HG03066 (cell line): ENCODE measurements around the gene TCOF1.
"Not testable (repeated sequence)": the region's sequence is repeated elsewhere in the genome, so short reads cannot be mapped to it uniquely, and the experiment has no call there.

Source experiments
- ATAC-seq: cut with Tn5 transposase; IDR thresholded peaks from one replicate; pipeline ENCODE4 v1.9.1; 2021; ENCODE audit warnings: low read depth; ENCODE audit not compliant: unreplicated experiment

Gene TCOF1

DNA sequence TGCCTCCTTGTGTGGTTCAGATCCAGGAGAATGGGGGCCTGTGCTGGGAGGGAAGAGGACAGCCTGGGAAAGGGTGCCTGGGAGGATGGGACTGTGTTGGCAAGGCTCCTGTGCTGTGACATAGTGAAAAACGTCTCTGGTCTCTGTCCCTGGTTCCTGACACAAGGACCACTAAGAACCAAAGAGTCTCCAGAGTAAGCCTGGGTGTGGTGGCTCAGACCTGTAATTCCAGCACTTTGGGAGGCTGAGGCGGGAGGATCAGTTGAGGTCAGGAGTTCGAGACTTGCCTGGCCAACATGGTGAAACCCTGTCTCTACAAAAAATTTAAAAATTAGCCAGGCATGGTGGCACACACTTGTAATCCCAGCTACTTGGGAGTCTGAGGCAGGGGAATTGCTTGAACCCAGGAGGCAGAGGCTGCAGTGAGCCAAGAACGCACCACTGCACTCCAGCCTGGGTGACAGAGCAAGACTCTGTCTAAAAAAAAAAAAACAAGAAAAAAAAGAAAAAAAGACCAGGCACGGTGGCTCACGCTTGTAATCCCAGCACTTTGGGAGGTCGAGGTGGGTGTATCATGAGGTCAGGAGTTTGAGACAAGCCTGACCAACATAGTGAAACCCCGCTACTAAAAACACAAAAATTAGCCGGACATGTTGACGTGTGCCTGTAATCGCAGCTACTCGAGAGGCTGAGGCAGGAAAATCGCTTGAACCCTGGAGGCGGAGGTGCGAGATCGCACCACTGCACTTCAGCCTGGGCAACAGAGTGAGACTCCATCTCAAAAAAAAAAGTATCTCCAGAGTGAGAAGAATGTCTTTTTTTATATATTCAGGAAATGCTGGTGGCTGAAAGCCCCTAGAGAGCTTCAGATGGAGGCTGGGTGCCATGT, 56.6 kb downstream of the TCOF1 start:
- not testable (repeated sequence) for ATAC-seq

DNA sequence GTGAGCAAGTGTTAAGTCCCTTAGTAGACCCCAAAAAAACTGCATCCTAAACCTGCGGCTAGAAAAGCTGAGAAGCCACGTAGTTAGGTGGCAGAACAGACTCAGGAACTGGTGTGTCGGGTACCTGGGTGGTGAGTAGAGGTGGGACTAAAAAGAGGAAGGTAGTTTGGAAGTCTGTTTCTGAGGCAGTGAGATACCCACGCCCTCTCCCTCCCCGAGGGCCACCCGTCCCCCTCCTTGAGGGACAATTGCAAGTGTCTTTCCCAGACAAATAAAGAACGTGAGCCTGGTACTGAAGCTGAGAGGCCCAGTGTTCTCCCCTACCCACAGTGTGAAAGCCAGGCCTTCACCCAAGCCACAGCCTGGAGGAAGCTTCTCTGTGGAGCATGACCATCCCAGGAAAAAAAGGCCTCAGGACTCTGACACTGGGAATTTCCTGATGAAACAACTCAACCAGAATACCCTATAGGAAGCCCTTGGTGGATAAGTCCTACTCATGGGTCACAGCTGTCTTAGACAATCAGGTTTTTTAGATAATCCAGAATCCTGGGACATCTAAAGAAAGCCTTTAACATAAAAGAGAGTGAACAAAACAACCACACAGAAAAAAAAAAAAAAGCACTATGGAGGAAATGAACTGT, 62.3 kb downstream of the TCOF1 start:
- ATAC-seq, result no peak

DNA sequence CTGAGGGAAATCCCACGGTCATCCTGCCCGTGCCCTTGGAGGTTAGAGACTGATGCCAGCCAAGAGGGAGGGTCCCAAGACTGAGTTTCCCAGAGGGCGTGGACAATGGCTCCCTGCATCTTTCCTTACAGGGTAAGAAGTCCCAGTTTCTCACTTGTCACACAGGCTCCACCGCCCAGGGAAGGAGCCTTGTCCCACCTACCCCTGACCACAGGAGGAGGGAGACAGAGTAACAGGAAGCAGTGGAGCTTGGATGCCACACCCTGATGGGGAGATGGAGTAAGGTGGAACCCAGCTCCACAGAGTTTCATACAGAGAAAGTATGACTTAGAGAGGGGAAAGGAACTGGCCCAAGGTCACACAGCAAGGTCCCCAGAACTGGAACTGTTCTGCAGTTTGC, 64.6 kb downstream of the TCOF1 start:
- no peak for ATAC-seq

GRCh38 chr5:150422758-150423157, 65.3 kb downstream of the TCOF1 start:
- no peak for ATAC-seq

GRCh38 chr5:150426165-150426564, 68.7 kb downstream of the TCOF1 start:
- not testable (repeated sequence) for ATAC-seq

- ATAC-seq, result no peak
Measured at GRCh38 chr5:150428106-150428876, 70.8 kb downstream of the TCOF1 start.

GRCh38 chr5:150428978-150429377, 71.5 kb downstream of the TCOF1 start:
- no peak for ATAC-seq

GRCh38 chr5:150429410-150429873, 71.9 kb downstream of the TCOF1 start:
- peak; percentile 70 for ATAC-seq

DNA sequence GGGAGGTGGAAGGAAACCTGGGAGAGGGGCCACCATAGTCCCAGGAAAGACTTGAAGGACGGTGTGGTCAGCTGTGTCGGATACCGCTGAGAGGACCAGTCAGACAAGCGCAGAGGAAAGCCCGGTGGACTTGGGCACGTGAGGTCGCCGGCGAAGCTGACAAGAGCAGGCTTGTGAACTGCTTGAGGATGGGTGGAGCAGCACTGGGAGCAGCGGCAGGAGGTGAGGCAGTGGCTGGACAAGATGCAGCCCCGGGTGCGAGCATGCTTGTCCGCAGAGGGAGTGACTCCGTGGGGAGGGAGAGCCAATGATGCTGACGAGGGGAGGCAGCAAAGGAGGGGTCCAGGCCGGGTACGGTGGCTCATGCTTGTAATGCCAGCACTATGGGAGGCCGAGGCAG, 73.6 kb downstream of the TCOF1 start:
- no peak for ATAC-seq

DNA sequence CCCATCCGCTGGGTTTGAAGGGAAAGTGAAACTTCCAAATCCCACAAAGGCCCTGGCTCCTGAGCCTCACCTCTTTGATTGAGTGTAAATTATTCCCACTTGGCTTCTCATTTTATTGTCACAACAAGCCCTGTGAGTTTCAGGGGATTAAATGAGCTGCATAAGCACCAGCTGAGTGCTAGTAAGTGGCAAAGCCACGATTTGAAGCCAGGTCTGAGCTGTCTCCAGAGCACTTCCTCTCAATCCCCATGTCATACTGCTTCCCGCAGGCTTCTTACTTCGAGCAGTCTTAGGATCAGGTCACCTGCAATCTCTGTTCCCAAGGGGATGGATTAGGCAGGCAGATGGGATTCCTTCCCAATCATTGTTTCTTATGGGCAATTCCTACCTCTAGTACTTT, 74.1 kb downstream of the TCOF1 start:
- ATAC-seq, result no peak

DNA sequence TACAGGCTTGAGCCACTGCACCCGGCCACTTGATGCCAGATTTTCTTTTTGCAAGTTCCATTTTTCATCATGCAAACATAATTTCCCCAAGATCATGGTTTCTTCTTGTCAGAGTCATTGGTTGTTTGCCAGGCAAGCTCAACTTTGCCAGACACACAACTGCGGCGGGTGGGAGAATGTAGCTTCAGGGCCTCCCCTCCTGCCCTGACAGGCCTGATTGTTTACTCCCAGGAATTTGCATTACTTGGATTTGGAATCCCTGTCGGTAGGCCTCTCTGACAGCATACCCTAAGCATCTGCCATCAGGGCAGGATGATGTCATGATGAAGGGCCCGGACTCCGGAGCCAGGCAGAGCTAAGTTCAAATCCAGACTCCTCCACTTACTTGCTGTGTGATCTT, 77.0 kb downstream of the TCOF1 start:
- ATAC-seq, result no peak

DNA sequence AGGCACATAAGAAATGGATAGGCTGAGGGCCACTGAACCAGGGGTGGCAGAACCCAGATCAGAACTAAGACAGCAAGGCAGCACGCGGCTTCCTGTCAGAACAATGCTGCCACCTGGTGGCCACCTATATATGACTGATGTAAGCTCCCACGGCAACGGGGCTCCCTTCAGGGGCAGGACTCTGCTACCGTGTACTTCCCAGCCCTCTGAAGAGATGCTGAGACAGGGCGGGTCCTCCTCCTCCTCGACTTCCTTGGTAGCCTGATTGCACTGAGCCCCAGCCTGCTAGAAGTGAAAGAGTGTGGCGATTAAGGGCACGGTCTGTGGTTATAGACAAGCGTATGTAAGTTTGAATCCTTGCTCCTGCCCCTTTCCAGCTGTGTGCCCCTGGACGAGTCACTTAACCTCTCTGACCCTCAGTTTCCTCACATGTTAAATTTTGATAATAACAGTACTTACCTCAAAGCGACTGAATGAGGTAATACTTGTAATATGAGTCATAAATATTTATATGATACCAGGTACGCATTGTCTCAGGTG, 78.7 kb downstream of the TCOF1 start:
- peak; percentile 88 for ATAC-seq

GRCh38 chr5:150438873-150439546, 81.5 kb downstream of the TCOF1 start:
- no peak for ATAC-seq

DNA sequence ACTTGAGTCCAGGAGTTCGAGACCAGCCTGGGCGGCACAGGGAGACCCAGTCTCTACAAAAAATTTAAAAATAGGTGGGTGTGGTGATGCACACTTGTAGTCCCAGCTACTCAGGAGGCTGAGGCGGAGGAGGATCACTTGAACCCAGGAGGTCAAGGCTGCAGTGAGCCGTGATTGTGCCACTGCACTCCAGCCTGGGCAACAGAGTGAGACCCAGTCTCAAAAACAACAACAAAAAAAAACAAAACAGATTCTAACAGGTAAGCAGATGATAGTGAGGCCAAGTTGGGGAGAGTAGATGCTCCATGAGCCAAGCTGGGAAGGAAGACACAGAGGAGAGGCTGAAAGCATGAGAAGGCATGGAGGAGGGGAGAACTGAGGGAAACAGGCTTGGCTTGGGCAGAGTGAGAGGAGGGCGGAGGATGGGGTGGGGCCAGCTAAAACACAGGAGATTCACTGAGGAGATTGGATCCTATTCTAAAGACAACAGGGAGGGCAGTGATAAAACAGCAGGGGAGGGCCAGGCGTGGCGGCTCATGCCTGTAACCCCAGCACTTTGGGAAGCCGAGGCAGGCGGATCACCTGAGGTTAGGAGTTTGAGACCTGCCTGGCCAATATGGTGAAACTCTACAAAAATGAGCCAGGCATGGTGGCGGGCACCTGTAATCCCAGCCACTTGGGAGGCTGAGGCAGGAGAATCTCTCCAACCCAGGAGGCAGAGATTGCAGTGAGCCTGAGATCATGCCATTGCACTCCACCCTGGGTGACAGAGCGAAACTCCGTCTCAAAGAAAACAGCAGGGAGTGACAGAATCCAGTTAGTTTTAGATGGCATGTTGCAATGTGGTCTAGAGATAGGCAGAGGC, 83.7 kb downstream of the TCOF1 start:
- no peak for ATAC-seq

GRCh38 chr5:150441813-150442698, 84.6 kb downstream of the TCOF1 start:
- ATAC-seq, result no peak

- ATAC-seq, result no peak
Measured at GRCh38 chr5:150442699-150443080, 85.2 kb downstream of the TCOF1 start.

GRCh38 chr5:150443242-150444075, 86.0 kb downstream of the TCOF1 start:
- ATAC-seq, result no peak

DNA sequence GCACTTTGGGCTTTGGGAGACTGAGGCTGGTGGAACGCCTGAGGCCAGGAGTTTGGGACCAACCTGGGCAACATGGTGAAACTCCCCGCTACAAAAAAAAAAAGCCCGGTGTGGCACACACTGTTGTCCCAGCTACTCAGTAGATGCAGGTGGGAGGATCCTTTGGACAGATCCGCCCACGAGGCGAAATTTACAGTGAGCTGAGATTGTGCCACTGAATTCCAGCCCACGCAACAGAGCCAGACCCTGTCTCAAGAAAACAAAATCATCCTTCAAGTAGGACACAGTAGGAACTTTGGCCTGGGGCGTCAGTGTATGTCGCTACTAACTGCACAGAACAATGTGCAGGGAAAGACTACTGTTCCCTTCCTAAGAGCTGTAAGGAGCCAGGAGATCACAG, 87.3 kb downstream of the TCOF1 start:
- ATAC-seq, result no peak
